Activated CD4-positive, alpha-beta T cell treated with anti-CD3 and anti-CD28 coated beads for 24 hours (primary cell): ENCODE data around the gene BCL7B.
"Not testable (repeated sequence)": the region's sequence is repeated elsewhere in the genome, so short reads cannot be mapped to it uniquely, and the experiment has no call there.

Experiments
- DNase-seq, 2 donors: peaks; one replicate each; pipeline ENCODE4 v3.0.0-alpha.2; 2020; ENCODE audit warnings: low read depth in 2 of 2

The BCL7B gene

GRCh38 chr7:73572767-73573186 is 15.3 kb upstream of the BCL7B start:
- DNase-seq: no peak

DNA sequence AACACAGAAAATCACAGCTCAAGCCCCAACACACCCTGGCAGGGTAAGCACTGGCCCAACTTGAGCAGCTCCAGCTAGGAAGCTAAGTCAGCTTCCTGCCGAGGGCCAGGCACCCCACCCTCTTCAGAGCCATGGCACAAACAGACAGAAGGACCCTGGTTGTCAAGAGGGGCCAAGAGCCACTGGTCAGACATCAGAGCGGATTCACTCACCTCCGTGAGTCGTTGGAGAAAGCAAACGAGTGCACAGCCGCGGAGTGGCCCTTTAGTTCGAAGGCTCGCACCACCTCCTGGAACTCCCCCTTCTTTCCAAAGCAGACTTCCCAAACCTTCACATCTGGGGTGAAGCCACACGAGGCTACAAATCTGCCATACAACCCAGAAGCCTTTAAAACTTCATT is 13.5 kb upstream of the BCL7B start:
- DNase-seq: no peak

- no peak for DNase-seq
These were observed 13.0 kb upstream of the BCL7B start for GRCh38 chr7:73570521-73570920.

DNA sequence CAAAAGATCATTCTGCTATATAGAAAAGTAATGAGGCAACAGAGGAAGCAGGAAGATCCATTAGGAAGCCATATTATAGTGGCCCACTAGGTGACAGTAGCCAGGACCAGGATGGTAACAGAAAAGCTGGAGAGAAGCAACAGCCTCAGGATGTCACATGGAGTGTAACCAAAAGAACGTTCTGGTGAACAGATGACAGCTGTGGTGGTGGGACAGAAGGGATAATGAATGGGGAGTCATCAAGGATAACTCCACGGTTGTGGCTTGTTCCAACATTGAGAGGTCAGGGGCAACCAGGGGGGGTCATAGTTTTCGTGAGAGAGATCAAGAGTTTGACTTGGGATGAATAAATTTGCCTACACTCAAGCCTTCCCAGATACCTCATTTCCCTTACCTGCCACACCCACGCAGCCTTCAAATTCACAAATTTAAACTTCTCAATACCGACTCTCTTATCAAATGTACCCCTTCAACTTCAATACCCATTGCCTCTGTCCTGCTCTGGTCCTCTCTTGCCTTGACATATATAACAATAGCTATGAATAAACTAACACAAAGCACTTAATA is 11.6 kb upstream of the BCL7B start:
- DNase-seq: no peak

- no peak for DNase-seq
These were observed 10.6 kb upstream of the BCL7B start for GRCh38 chr7:73567846-73568685.

DNA sequence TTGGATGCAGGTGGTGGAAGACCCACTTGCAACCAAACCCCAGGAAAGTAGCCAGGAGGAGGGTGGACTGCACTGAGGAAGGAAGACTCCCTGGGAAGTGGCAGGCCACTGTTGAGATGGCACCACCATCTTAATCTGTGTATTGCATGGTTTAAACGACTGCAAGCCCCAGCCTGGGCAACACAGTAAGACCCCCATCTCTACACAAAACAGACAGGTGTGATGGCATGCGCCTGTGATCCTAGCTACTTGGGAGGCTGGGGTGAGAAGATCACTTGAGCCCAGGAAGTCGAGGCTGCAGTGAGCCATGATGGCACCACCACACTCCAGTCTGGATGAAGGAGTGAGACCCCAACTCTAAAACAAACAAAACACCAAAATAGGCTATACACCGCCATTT is 9.7 kb upstream of the BCL7B start:
- DNase-seq: no peak

GRCh38 chr7:73566431-73566830 is 8.9 kb upstream of the BCL7B start:
- not testable (repeated sequence) for DNase-seq

GRCh38 chr7:73565675-73566340 is 8.3 kb upstream of the BCL7B start:
- no peak for DNase-seq

DNA sequence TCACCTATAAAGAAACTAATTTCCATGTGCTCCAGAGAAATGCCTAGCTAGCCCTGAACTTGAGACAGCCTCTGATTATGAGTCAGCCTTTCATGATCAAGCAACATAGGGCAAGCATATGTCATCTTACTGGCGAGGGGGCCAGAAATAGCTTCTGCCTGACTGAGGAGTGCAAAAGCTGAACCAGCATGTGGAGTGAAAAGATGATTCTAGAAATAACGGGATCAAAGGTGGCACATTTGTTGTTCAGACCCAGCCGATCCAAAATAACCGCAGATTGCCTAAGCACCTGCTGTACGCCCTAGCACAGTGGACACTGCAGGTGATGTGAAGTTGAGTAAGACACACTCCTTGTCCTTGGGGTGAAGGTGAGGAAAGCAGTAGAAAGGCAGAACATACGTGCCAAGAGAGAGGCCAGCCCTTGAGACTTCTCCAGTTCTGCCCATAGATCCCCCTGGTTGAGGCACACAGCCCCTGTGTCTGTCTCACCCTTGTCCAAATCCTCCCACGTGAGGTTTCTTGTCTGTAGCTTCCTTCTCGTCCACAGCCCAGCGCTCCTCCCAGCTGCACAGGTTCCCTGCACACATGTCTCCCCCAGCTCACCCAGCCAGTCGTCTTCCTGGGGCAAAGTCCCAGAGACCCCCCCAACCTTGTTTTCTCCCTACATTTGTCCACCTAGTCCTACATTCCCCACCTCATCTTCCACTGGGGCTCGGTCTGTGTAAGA is 2.8 kb upstream of the BCL7B start:
- no peak for DNase-seq

- peak; percentile 78 to 86 for DNase-seq
These were observed 438 bp downstream of the BCL7B start for GRCh38 chr7:73557108-73557396.

DNA sequence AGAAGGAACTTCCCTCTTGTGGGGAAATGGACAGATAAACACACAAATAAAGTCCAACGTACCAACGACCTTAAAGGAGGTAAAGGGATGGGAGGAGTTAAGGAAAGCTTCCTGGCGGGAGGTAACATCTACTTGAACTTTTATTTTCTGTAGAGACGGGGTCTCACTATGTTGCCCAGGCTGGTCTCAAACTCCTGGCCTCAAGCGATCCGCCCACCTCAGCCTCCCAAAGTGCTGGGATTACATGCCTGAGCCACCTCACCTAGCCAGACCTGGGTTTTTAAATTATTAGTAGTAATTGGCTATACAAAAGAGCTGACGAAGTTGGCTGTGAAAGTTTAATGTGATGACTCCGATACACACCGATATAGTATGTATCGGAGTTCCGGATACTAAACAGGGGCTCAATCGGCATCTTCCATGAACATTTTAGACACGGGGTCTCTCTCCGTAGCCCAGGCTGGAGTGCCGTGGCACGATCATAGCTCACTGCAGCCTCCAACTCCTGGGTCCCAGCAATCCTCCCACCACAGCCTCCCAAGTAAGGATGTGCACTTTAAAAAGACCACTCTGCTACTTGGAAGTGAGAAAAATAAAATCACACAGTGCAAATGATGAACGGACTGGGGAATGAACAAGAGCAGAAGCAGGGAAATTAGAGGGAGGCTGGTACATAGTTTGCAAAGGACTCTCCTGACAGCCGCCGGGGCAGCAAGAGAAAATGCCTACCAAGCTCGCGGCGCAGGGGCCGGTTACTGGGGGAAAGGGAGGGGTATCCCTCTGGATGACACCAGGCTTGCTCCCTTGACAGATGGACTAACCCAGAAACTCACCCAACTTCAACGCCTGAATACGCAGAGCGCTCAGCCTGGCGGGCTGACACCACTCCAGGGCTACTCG is 1.0 kb downstream of the BCL7B start:
- DNase-seq: no peak

GRCh38 chr7:73555411-73555982 is 2.0 kb downstream of the BCL7B start:
- no peak for DNase-seq

- not testable (repeated sequence) for DNase-seq
These were observed 7.4 kb downstream of the BCL7B start for GRCh38 chr7:73550093-73550492.

DNA sequence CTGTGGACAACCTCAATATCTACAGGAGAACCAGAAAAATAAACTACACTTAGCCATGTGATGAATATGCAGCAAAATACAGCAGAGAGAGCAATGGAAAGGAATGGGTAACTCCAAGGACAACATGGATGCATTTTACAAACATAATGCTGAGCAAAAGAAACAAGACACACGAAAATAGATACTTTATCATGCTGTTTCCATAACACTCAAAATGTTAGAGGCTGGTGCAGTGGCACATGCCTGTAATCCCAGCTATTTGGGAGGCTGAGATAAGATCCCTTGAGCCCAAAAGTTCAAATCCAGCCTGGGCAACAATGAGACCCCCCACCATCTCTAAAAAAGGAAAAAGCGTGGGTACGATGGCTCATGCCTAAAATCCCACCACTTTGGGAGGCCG is 8.3 kb downstream of the BCL7B start:
- no peak for DNase-seq

DNA sequence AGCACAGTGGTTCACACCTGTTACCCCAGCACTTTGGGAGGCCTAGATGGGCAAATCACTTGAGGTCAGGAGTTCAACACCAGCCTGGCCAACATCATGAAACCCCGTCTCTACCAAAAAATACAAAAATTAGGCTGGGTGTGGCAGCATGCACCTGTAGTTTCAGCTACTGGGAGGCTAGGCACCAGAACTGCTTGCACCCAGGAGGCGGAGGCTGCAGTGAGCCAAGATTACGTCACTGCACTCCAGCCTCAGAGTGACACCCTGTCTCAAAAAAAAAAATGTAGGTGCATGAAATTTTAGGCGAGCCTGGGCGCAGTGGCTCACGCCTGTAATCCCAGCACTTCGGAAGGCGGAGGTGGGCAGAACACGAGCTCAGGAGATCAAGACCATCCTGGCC is 9.6 kb downstream of the BCL7B start:
- DNase-seq: no peak

GRCh38 chr7:73544678-73545077 is 12.8 kb downstream of the BCL7B start:
- DNase-seq: no peak

GRCh38 chr7:73541722-73542121 is 15.8 kb downstream of the BCL7B start:
- DNase-seq: no peak

GRCh38 chr7:73539709-73540108 is 17.8 kb downstream of the BCL7B start:
- no peak for DNase-seq

- DNase-seq: not testable (repeated sequence)
These were observed 19.0 kb downstream of the BCL7B start for GRCh38 chr7:73538510-73538909.

DNA sequence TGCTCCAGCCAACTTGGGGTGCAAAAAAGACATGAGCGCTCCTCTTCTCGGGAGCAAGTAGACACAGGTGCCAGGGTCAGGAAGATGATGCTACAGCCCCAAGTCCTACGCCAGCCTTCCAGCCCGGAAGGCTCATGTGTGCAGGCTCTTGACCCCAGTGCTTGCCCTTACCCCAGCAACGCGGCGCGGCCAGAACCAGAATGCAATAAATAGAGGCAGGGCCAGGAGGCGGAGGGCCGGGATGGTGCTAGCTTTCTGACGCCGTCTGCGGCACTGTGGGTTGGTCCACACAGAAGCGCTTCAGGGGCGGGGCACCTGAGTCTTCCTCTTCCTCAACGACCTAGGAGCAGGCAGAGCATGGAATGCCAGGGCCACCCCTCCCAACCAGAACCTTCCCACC is 20.4 kb downstream of the BCL7B start:
- DNase-seq: no peak

DNA sequence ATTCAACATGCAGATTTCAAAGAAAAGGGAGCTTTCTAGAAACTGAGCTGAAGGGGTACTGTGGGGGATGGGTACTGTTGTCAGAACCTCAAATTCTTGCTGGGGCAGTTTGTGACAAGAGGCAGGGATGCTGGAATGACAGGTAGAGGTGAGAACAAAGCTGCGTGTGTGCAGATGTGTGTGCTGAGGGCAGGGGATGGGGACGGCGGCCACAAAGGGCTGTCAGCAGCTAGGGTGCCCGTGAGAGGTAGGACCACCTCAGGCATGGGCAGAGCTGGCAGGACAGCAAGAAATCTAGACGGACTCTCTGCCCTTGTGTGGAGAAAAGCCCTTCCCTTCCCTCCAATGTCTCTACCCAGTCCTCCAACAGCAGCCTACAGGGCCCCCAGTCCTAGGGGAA is 21.0 kb downstream of the BCL7B start:
- DNase-seq: no peak
